Neural progenitor cell (in vitro differentiated cells): ENCODE results near the gene PTPRJ.

ENCODE experiments used
- CTCF ChIP-seq: fragments of 200-600 bp; sonication (generic); IDR thresholded peaks from 2 replicates; pipeline ENCODE4 v1.5.1; 2017; ENCODE audit warnings: antibody characterized with exemption, mild to moderate bottlenecking
- EZH2 ChIP-seq: fragments of 200-600 bp; sonication (generic); IDR thresholded peaks from 2 replicates; pipeline ENCODE4 v1.6.1; 2017; ENCODE audit warnings: antibody characterized with exemption, mild to moderate bottlenecking, moderate library complexity
- EZH2phosphoT487 ChIP-seq: fragments of 200-600 bp; sonication (generic); IDR thresholded peaks from 2 replicates; pipeline ENCODE4 v1.6.1; 2017; ENCODE audit warnings: antibody characterized with exemption

- no peak for TF ChIP-seq CTCF
- TF ChIP-seq EZH2: no peak
- TF ChIP-seq EZH2phosphoT487: no peak
These were observed 68.7 kb downstream of the PTPRJ start for GRCh38 chr11:48049036-48049435.
